ENCODE measurements around the gene COPZ1. TPM values are rescaled to one million over a fixed set of nuclear protein-coding genes. Genes with fewer than 3 reads are reported as not detected.

Gene COPZ1
- total RNA-seq, 3 donors from 2014 or later = 84.0 to 115 (median 104) TPM

DNA sequence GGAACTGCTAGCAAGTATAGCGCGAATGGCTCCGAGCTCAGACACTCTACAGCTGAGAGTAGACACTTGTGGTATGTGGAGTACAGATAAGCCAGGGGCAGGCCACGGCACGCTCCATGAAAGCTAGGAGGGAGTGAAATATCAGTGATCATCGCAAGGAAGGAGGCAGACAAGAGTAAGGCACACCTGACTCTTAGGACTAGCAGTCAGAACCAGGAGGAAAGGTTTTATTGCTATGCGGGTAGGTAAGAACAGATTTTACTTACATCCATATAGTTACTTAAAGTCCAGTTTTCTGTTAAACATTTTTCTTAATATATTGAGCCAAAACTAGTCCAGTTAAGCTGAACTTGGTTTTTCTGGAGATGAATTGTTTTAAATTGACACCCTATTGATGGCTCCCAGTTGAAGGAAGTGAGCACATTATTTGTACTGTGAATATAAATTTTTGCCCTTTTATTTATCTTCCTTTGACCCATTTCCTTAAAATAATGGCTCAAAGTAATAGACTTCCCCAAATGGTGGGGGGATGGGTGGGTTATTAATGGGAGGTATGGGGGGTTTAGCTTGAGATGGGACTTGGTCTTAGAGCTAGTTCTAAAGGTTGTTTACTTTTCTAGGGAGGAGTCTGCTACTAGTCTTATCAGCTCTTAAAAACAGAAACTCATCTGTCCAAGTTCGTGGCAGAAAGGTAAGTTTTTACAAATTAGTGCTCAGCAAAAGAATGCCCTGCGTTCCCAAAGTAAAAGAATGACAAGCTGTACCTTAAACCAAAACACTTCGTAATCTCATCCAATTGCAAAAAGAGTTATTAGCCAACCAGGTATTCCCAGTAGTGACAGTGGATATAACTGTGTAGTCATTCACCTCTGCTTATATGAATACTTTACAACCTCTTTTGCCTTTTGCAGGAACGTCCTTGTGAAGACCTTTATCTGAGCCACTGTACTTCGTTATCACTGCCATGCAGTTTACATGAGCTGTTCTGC lies 38.6 kb upstream of the COPZ1 start:
- H3K4me3 ChIP-seq = no peak overlapping the region
- ATAC-seq = peak; percentile 48
- intact Hi-C loops (cut with DNase I, micrococcal nuclease) = no loop called here
- no peaks in the 10 kb centered on the region for H3K9me3 ChIP-seq
- H3K36me3 ChIP-seq (ENCODE audit: low read depth) = no peaks in the 10 kb centered on the region
- peaks cover 63% of the 10 kb centered on the region for H3K4me1 ChIP-seq (ENCODE audit: low read depth)
- TF ChIP-seq CTCF (IDR thresholded peaks at IDR 0.05) = no peak
- no peak for DNase-seq

DNA sequence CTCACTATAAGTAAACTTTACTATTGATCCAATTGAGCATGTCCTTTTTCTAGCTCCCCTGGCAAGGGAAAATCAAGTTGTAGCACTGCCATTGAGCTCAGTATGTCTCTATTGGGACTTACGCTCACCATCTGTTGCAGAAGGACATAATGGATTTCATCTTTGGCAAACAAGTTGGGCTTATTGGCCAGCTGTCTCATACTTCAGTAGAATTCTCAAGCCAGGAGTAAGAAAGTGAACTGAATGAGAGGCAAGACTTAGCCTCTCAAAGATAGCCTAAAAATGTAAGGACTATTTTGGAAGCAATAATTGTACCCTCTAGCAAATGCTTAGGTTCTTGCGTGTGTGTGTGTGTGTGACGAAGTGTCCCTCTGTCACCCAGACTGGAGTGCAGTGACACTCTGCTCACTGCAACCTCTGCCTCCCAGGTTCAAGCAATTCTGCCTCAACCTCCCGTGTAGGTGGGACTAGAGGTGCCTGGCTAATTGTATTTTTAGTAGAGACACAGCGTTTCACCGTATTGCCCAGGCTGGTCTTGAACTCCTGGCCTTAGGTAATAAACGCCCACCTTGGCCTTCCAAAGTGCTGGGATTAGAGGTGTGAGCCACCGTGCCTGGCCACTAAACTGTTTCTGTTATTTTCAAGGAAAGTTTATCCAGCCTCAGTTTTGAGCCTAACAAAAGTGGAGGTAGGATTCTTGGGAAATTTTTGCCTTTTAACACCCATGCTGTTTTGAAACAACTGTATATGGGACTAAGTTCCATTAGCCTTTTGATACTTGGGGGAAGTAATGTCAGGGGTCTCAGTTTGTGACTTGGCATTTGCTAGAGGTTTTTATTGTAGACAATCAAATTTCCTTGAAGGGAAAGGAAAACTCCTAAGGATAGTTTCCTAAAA lies 37.4 kb upstream of the COPZ1 start:
- no peaks in the 10 kb centered on the region for H3K36me3 ChIP-seq (ENCODE audit: low read depth)
- H3K4me1 ChIP-seq (ENCODE audit: low read depth) = peaks cover 51% of the 10 kb centered on the region
- TF ChIP-seq CTCF (IDR thresholded peaks at IDR 0.05) = no peak
- DNase-seq = no peak
- H3K9me3 ChIP-seq = no peaks in the 10 kb centered on the region
- no peak overlapping the region for H3K4me3 ChIP-seq
- intact Hi-C loops (cut with DNase I, micrococcal nuclease) = no loop called here
- peak; percentile 9 for ATAC-seq

DNA sequence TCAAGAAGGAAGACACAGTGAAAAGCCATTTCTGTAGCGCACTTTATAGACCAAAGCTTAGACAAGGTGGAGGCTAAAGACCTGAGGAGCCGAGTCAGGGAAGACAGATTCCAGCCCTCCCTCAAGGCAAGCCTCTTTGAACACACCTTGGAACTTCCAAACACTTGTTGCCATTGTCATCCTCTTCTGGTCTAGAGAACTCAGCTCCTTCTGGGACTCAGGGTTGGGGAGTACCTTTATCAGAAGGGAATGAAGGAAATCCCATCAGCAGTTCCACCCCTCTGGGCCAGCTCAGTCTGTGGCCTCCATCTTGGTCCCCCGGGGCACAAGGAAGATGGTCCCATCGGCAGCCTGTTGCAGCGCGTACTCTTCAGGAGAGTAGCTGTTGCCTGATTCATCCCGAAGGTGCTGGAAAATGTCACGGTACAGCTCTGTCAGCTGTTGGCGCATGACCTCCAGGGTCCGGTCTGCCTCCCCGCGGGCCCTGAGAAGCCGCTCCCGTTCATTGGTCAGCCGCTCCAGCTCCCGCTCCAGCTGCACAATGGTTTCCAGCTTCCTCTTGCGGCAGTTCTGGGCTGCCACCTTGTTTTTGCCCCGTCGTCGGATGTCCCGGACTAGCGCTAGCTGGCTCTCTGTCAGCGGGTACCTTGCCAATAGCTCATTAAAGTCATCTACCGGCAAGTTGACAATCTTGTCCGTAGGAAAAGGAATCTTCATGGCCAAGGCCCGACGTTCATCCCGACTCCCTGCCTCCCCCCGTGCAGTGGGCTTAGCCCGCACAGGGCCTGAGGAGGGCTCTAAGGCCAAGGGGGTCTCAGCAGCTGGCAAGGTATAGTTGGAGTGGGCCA lies 32.6 kb upstream of the COPZ1 start:
- ATAC-seq (no peak), DNase-seq (no peak)
- TF ChIP-seq CTCF (IDR thresholded peaks at IDR 0.05) = no peak
- intact Hi-C loops (cut with DNase I, micrococcal nuclease) = loop anchor here in 1 of 2 donors (5.0 kb wide), 1 partner anchor 70 kb away; the partner anchor contains the start of gene GPR84
- H3K4me3 ChIP-seq = no peak overlapping the region
- peaks cover 15% of the 10 kb centered on the region for H3K4me1 ChIP-seq (ENCODE audit: low read depth)
- H3K36me3 ChIP-seq (ENCODE audit: low read depth) = no peaks in the 10 kb centered on the region
- no peaks in the 10 kb centered on the region for H3K9me3 ChIP-seq

- no peak for ATAC-seq
- no peaks in the 10 kb centered on the region for H3K9me3 ChIP-seq
- H3K4me3 ChIP-seq = no peak overlapping the region
- no peak for DNase-seq
- H3K36me3 ChIP-seq (ENCODE audit: low read depth) = no peaks in the 10 kb centered on the region
- peaks cover 10% of the 10 kb centered on the region for H3K4me1 ChIP-seq (ENCODE audit: low read depth)
- intact Hi-C loops (cut with DNase I, micrococcal nuclease) = loop anchor here in 1 of 2 donors (5.0 kb wide), 1 partner anchor 69 kb away; the partner anchor contains the start of gene GPR84
- TF ChIP-seq CTCF (IDR thresholded peaks at IDR 0.05) = no peak
These were observed 32.0 kb upstream of the COPZ1 start for GRCh38 chr12:54292931-54293241.

Data from mucosa of descending colon (tissue), 3 donors.